DOHH2 (cell line): ENCODE results near the gene DOCK4.

ENCODE experiments used
- EZH2phosphoT487 ChIP-seq: fragments of 200-600 bp; sonication (generic); IDR thresholded peaks from 2 replicates; pipeline ENCODE4 v1.6.1; 2017; ENCODE audit warnings: borderline replicate concordance, mild to moderate bottlenecking, antibody characterized with exemption, low read length, moderate library complexity, mixed read lengths
- TF ChIP-seq, protein P1 (sequence below): fragments of 200-600 bp; sonication (generic); IDR thresholded peaks from one replicate; pipeline ENCODE4 v1.5.1; 2014; ENCODE audit warnings: antibody characterized with exemption, mild to moderate bottlenecking, low read depth, low read length; ENCODE audit not compliant: poor library complexity, severe bottlenecking

DNA sequence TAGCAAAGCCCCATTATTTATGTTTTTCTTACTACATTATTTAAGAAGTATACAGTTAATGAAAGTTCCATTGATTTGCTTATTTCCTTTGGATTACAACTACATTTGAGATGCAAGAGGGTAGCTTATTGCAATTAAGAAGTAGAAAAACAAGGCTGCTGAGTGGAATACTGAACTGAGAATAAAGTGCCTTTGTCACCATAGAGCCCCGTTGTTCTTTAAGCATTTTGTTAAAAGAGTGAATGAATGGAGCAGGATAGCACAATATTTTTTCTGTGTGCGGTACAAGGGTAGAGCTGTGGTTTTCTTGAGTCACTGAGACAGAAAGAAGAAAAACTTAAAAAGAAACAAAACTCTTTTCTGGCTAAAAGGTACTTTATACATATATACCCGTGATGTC is 45.9 kb upstream of the DOCK4 start:
- TF ChIP-seq, protein P1, sequence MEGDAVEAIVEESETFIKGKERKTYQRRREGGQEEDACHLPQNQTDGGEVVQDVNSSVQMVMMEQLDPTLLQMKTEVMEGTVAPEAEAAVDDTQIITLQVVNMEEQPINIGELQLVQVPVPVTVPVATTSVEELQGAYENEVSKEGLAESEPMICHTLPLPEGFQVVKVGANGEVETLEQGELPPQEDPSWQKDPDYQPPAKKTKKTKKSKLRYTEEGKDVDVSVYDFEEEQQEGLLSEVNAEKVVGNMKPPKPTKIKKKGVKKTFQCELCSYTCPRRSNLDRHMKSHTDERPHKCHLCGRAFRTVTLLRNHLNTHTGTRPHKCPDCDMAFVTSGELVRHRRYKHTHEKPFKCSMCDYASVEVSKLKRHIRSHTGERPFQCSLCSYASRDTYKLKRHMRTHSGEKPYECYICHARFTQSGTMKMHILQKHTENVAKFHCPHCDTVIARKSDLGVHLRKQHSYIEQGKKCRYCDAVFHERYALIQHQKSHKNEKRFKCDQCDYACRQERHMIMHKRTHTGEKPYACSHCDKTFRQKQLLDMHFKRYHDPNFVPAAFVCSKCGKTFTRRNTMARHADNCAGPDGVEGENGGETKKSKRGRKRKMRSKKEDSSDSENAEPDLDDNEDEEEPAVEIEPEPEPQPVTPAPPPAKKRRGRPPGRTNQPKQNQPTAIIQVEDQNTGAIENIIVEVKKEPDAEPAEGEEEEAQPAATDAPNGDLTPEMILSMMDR, result no peak
- no peak for TF ChIP-seq EZH2phosphoT487
